Mesothelial cell of epicardium (in vitro differentiated cells): ENCODE results near the gene TMEM178B. TPM values are rescaled to one million over a fixed set of nuclear protein-coding genes. Genes with fewer than 3 reads are reported as not detected.
"Not testable (repeated sequence)": the region's sequence is repeated elsewhere in the genome, so short reads cannot be mapped to it uniquely, and the experiment has no call there.

Experiments used
- DNase-seq, 2 experiments: peaks; one replicate each; pipeline ENCODE4 v3.0.0; 2021; ENCODE audit warnings: low spot score in 2 of 2; ENCODE audit not compliant: unreplicated experiment in 2 of 2
- H3K27ac Mint-ChIP-seq: 2 replicates; pipeline ENCODE4 v1.8.0; 2021; ENCODE audit warnings: mixed read lengths
- H3K27me3 Mint-ChIP-seq: 2 replicates; pipeline ENCODE4 v1.8.0; 2021; ENCODE audit warnings: low read depth, mixed read lengths
- H3K36me3 Mint-ChIP-seq: 2 replicates; pipeline ENCODE4 v1.8.0; 2021; ENCODE audit warnings: mixed read lengths
- H3K4me1 Mint-ChIP-seq: 2 replicates; pipeline ENCODE4 v1.8.0; 2021; ENCODE audit warnings: mixed read lengths
- H3K4me3 Mint-ChIP-seq: 2 replicates; pipeline ENCODE4 v1.8.0; 2021; ENCODE audit warnings: mild to moderate bottlenecking, moderate library complexity, mixed read lengths
- H3K9me3 Mint-ChIP-seq: 2 replicates; pipeline ENCODE4 v1.8.0; 2021; ENCODE audit warnings: mixed read lengths
- CTCF ChIP-seq: fragments of 200-600 bp; sonication (generic); IDR thresholded peaks from one replicate; pipeline ENCODE4 v1.5.0; 2021; ENCODE audit warnings: antibody characterized with exemption; ENCODE audit not compliant: unreplicated experiment
- total RNA-seq: library from RNA; stranded (reverse); gene quantifications from 3 replicates; pipeline ENCODE4 v1.2.1, GENCODE V29; 2021

TMEM178B gene
- total RNA-seq, 1 donor from 2014 or later = 0.16 TPM

GRCh38 chr7:141166926-141167325 is 93.1 kb downstream of the TMEM178B start:
- Mint-ChIP-seq H3K27me3 (peaks cover 7% of the 10 kb centered on the region), H3K27ac (no peak overlapping the region), H3K4me3 (no peak overlapping the region), H3K36me3 (no peaks in the 10 kb centered on the region), H3K4me1 (no peaks in the 10 kb centered on the region), H3K9me3 (no peaks in the 10 kb centered on the region)
- no peak for DNase-seq
- TF ChIP-seq CTCF = no peak

GRCh38 chr7:141167381-141167964 is 93.6 kb downstream of the TMEM178B start:
- Mint-ChIP-seq H3K27ac (no peak overlapping the region), H3K4me3 (no peak overlapping the region), H3K9me3 (no peaks in the 10 kb centered on the region), H3K36me3 (no peaks in the 10 kb centered on the region), H3K4me1 (no peaks in the 10 kb centered on the region), H3K27me3 (peaks cover 12% of the 10 kb centered on the region)
- no peak for TF ChIP-seq CTCF
- no peak for DNase-seq

GRCh38 chr7:141169157-141169556 is 95.3 kb downstream of the TMEM178B start:
- H3K27me3 Mint-ChIP-seq = peaks cover 12% of the 10 kb centered on the region
- not testable (repeated sequence) for H3K27ac Mint-ChIP-seq, H3K36me3 Mint-ChIP-seq, H3K9me3 Mint-ChIP-seq, H3K4me1 Mint-ChIP-seq, H3K4me3 Mint-ChIP-seq, DNase-seq

GRCh38 chr7:141175728-141176127 is 101.9 kb downstream of the TMEM178B start:
- H3K27ac Mint-ChIP-seq, DNase-seq, H3K4me1 Mint-ChIP-seq, H3K9me3 Mint-ChIP-seq, H3K36me3 Mint-ChIP-seq, H3K4me3 Mint-ChIP-seq: not testable (repeated sequence)
- peaks cover 28% of the 10 kb centered on the region for H3K27me3 Mint-ChIP-seq

- not testable (repeated sequence) for H3K4me3 Mint-ChIP-seq, H3K36me3 Mint-ChIP-seq, H3K9me3 Mint-ChIP-seq, DNase-seq, H3K4me1 Mint-ChIP-seq, H3K27ac Mint-ChIP-seq
- H3K27me3 Mint-ChIP-seq = peaks cover 29% of the 10 kb centered on the region
Measured at GRCh38 chr7:141177120-141177519, 103.3 kb downstream of the TMEM178B start.

- no peak for DNase-seq
- no peak overlapping the region for H3K4me3 Mint-ChIP-seq
- no peak for TF ChIP-seq CTCF
- H3K27me3 Mint-ChIP-seq = peaks cover 26% of the 10 kb centered on the region
- H3K27ac Mint-ChIP-seq = no peak overlapping the region
- no peaks in the 10 kb centered on the region for H3K36me3 Mint-ChIP-seq
- no peaks in the 10 kb centered on the region for H3K4me1 Mint-ChIP-seq
- no peaks in the 10 kb centered on the region for H3K9me3 Mint-ChIP-seq
Measured at GRCh38 chr7:141178486-141179135, 104.7 kb downstream of the TMEM178B start.

GRCh38 chr7:141181812-141182211 is 107.9 kb downstream of the TMEM178B start:
- Mint-ChIP-seq H3K9me3 (no peaks in the 10 kb centered on the region), H3K4me3 (no peak overlapping the region), H3K4me1 (no peaks in the 10 kb centered on the region), H3K36me3 (no peaks in the 10 kb centered on the region), H3K27ac (no peak overlapping the region), H3K27me3 (peaks cover 18% of the 10 kb centered on the region)
- TF ChIP-seq CTCF = no peak
- no peak for DNase-seq
